Body of pancreas (tissue), 4 donors: ENCODE data around the gene RND1. TPM values are rescaled to one million over a fixed set of nuclear protein-coding genes. Genes with fewer than 3 reads are reported as not detected.
A peak's percentile ranks its signal among the peaks of the same experiment; 100 is the strongest.
"Not testable (repeated sequence)": the region's sequence is repeated elsewhere in the genome, so short reads cannot be mapped to it uniquely, and the experiment has no call there.

Experiments
- ATAC-seq: fragments of 150-250 bp; one replicate; pipeline ENCODE4 v1.9.1; 2016
- DNase-seq, 4 donors: peaks; one replicate each; pipeline ENCODE4 v3.0.0-alpha.2; 2019
- H3K27ac ChIP-seq, 4 donors: fragments of 200-600 bp; sonication (generic); 1 replicate in 3 of 4; 2 replicates in 1 of 4; pipeline versions ENCODE4 v1.5.1 to v1.6.1; 2016 to 2019; ENCODE audit warnings: mild to moderate bottlenecking in 1 of 4, mixed read lengths in 1 of 4, moderate library complexity in 1 of 4
- H3K27me3 ChIP-seq, 2 donors: fragments of 200-600 bp; sonication (generic); one replicate each; pipeline ENCODE4 v1.6.0; 2016; ENCODE audit warnings: mild to moderate bottlenecking in 1 of 2
- H3K36me3 ChIP-seq, 2 donors: fragments of 200-600 bp; sonication (generic); replicated peaks in 1 of 2; 2 replicates each; pipeline ENCODE4 v1.5.1; 2016; ENCODE audit warnings: low read depth in 2 of 2; ENCODE audit not compliant: insufficient read depth in 1 of 2
- H3K4me1 ChIP-seq: fragments of 200-600 bp; sonication (generic); one replicate; pipeline ENCODE4 v1.6.0; 2016
- H3K4me3 ChIP-seq, 2 donors: fragments of 200-600 bp; sonication (generic); 1 replicate in 1 of 2; 2 replicates in 1 of 2; pipeline ENCODE4 v1.5.1; 2016 to 2019
- H3K9me3 ChIP-seq, 3 donors: fragments of 200-600 bp; sonication (generic); 1 replicate in 2 of 3; 2 replicates in 1 of 3; pipeline ENCODE4 v1.5.1; 2016
- CTCF ChIP-seq, 7 experiments: fragments of 450-650 bp in 4 of 7; fragments of 200-600 bp in 3 of 7; sonication (generic) in 3 of 7; IDR thresholded peaks; one replicate each; pipeline ENCODE4 v1.5.1; 2016 to 2019; ENCODE audit warnings: antibody characterized with exemption in 7 of 7
- POLR2A ChIP-seq, 3 donors: fragments of 450-650 bp; IDR thresholded peaks; one replicate each; pipeline ENCODE4 v1.6.1; 2016; ENCODE audit warnings: antibody characterized with exemption in 3 of 3, mild to moderate bottlenecking in 2 of 3
- WGBS, 2 donors: methylation state at CpG; one replicate each; pipeline ENCODE4 v1.1.5; 2017; 5-methylcytosine and 5-hydroxymethylcytosine counted together
- intact Hi-C: fragments of 100-400 bp; cut with DNase I; formaldehyde crosslinking; loops from one replicate; pipeline ENCODE4 v1.15.1; 2023
- total RNA-seq, 2 donors: library from RNA; depleted of rRNA; stranded (reverse); fragments of >200 nt; gene quantifications; one replicate each; pipeline ENCODE4 v1.1.0, GENCODE V29; 2016

Gene RND1
- total RNA-seq, 2 donors from 2014 or later = 1.6 TPM; not detected in 1

DNA sequence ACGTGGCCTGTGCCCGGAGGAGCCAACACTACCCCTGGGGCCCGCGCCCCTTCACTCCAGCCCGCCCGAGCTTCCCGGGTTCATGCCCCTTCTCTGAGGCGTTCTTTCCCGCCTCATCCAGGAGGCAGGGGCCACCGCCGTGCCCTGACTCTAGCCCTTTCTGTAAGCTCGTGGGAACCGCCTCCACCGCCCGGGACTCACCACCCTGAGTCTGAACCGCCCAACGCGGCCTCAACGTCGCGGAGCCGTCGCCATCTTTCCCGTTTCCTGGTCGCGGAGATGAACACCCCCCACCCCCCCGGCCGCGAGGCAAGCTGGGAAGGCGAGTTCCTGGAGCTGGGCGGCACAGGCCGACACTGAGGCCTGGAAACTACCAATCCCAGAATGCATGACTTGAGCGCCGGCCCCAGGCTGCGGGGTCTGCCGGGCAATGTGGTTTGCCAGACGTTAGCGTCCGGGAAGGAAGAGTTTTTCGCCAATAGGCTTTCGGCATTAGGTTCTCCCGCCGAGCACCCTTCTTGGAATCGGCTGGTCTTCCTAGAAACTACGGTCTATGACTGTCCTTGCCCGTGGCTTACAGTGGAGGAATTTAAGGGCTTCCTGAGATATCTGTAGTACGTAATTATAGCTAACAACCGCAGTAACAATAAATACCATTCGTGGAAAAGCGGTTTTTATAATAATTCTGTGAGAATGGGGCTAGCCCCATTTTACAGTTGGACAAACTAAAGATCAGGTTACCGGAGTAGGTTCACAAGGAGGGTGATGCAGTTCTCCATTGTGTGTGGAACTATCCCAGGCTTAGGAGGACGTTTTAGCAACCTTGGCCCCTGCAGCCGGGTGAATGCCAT lies 13.6 kb downstream of the RND1 start, which contains the start of gene DDX23:
Gene DDX23, minus strand, starts transcription at position 281 of the 851 bp plus-strand sequence. CDS start 6,381 bp downstream, outside the sequence.
- no peaks in the 10 kb centered on the region for H3K27me3 ChIP-seq
- no peaks in the 10 kb centered on the region for H3K36me3 ChIP-seq
- TF ChIP-seq CTCF (IDR thresholded peaks at IDR 0.05) (peak in 1 of 7 experiments; percentile 9), POLR2A (IDR thresholded peaks at IDR 0.05) (peak; percentile 40 to 85 (median 70))
- H3K4me1 ChIP-seq = peaks cover 25% of the 10 kb centered on the region
- ATAC-seq (peak; percentile 98), DNase-seq (peak; percentile 94 to 97 (median 95))
- H3K27ac ChIP-seq = peak within 1 kb of the TSS; percentile 12 to 81 (median 50)
- WGBS, 2 donors = 0 to 1% methylated on average over 11 to 53 of the region's 53 CpGs
- intact Hi-C loops = loop anchor here (10.0 kb wide), 1 partner anchor 83 kb away; no protein-coding TSS in a partner anchor
- H3K4me3 ChIP-seq = peak within 1 kb of the TSS; percentile 17 to 55
- no peaks in the 10 kb centered on the region for H3K9me3 ChIP-seq

GRCh38 chr12:48842021-48842420 lies 23.6 kb downstream of the RND1 start:
- H3K4me3 ChIP-seq, intact Hi-C loops, H3K27me3 ChIP-seq, H3K27ac ChIP-seq, H3K4me1 ChIP-seq, ATAC-seq, DNase-seq, H3K9me3 ChIP-seq: not testable (repeated sequence)
- WGBS, 2 donors = 83% methylated on average over 2 of the region's 29 CpGs; no CpG with 5 or more reads in 1 of the 2 donors
- H3K36me3 ChIP-seq = peaks cover 32 to 41% of the 10 kb centered on the region in 2 donors

- Histone ChIP-seq H3K27ac (no peak overlapping the region), H3K36me3 (peaks cover 39 to 56% of the 10 kb centered on the region in 2 donors), H3K4me1 (no peaks in the 10 kb centered on the region), H3K27me3 (no peaks in the 10 kb centered on the region), H3K9me3 (no peaks in the 10 kb centered on the region), H3K4me3 (no peak overlapping the region)
- TF ChIP-seq POLR2A (IDR thresholded peaks at IDR 0.05) = no peak
- TF ChIP-seq CTCF (IDR thresholded peaks at IDR 0.05) = no peak
- DNase-seq = no peak
- 75 to 85% methylated on average over 3 to 4 of the region's 4 CpGs for WGBS, 2 donors
- intact Hi-C loops = no loop called here
- no peak for ATAC-seq
These were observed 27.6 kb downstream of the RND1 start for GRCh38 chr12:48838048-48838447.

DNA sequence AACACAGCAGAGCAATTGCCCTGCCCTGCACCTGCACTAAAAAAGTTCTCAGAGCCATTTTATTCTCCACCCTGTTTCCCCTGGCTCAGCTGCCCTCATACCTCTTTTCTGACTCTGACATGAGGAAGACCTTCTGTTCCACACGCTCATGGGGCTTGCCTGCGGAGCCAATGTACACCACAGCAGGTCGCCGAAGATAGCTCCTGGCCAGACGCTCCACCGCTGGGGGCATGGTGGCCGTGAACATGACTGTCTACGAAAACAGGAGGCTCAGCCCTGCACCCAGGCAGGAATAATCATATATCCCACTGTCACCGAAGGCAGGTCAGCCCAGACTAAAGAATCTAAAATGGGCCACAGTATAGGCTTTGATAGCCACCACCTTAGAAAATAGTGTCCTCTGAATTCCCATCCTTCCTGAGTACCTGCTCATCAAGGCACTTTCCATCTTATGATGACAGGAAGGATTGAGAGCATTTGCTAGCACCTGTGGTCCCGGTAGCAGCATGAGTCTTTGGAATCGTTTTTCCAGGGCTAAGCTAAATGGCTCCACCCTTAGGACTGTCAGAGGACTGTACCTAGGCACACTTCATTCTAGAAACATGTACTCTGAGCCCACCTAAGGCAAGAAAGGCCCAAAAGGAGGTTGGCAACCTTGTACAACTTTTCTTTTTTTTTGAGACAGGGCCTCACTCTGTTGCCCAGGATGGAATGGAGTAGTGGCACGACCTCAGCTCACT lies 33.2 kb downstream of the RND1 start:
- WGBS, 2 donors = 81 to 91% methylated on average over 12 of the region's 12 CpGs
- Histone ChIP-seq H3K9me3 (no peaks in the 10 kb centered on the region), H3K4me3 (no peak overlapping the region), H3K27ac (no peak overlapping the region), H3K27me3 (no peaks in the 10 kb centered on the region), H3K36me3 (peaks cover 16 to 67% of the 10 kb centered on the region in 2 donors), H3K4me1 (no peaks in the 10 kb centered on the region)
- TF ChIP-seq POLR2A (IDR thresholded peaks at IDR 0.05) (no peak), CTCF (IDR thresholded peaks at IDR 0.05) (no peak)
- no peak for DNase-seq
- no peak for ATAC-seq
- intact Hi-C loops = no loop called here

- no peak for DNase-seq
- ATAC-seq = no peak
- no peaks in the 10 kb centered on the region for H3K4me1 ChIP-seq
- TF ChIP-seq POLR2A (IDR thresholded peaks at IDR 0.05) = no peak
- TF ChIP-seq CTCF (IDR thresholded peaks at IDR 0.05) = no peak
- 81 to 91% methylated on average over 6 of the region's 6 CpGs for WGBS, 2 donors
- no peaks in the 10 kb centered on the region for H3K27me3 ChIP-seq
- peaks cover 5 to 55% of the 10 kb centered on the region in 2 donors for H3K36me3 ChIP-seq
- no peak overlapping the region for H3K27ac ChIP-seq
- H3K9me3 ChIP-seq = no peaks in the 10 kb centered on the region
- no peak overlapping the region for H3K4me3 ChIP-seq
- intact Hi-C loops = no loop called here
These were observed 34.4 kb downstream of the RND1 start for GRCh38 chr12:48831257-48831656.
